Stimulated activated CD4-positive, alpha-beta T cell treated with anti-CD3 and anti-CD28 coated beads, Interleukin-1b, Interleukin-23, amount 100 ng/mL, for 48 hours (primary cell): ENCODE results near the gene NFATC4.
"Not testable (repeated sequence)": the region's sequence is repeated elsewhere in the genome, so short reads cannot be mapped to it uniquely, and the experiment has no call there.

ENCODE experiments used
- DNase-seq: peaks from one replicate; pipeline ENCODE4 v3.0.0-alpha.2; 2020

Gene NFATC4

DNA sequence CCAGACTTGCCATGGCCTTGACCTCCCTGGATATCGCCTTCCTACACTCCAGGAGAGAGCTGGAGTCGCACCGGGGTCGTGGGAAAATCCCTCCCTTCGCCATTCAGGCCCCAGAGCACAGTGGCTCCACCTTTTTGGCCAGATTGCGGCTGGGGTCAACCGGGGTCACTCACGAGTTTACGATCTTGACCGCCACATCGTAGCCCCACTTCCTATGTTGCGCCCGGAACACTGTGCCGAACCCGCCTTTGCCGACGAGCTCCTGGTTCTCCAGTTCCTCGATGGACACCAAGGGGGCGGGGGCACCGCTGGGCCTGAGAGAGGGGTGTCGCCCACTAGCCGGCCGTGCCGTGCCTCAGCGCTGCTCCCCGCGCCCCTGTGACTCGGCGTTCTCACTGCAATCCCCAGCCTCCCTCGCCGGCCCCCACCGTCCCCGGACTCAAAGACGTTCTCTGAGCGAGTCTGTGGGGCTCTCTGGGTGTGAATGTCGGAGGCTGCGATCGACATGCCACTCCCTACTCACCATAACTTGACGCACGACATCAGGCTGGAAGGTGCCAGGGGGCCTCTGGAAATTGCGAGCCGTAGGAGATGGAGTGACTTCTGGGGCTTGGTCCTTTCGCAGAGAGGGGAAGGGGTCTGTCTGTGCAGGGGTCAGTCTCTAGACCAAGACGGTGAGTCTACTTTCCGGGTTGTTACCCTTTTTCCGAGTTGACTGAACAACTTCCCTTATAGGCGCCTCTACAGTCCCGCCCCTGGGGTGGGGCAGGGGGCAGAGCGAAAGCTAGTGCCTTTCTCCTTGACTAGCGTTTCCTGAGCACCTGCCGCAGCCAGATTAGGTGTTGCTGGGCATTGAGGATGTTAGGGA, 28.5 kb upstream of the NFATC4 start, which contains the start of gene RIPK3:
RIPK3 (minus strand) TSS at position 708 of the 868 bp plus-strand sequence; CDS start at position 543, 165 bp downstream.
- peak; percentile 59 for DNase-seq

DNA sequence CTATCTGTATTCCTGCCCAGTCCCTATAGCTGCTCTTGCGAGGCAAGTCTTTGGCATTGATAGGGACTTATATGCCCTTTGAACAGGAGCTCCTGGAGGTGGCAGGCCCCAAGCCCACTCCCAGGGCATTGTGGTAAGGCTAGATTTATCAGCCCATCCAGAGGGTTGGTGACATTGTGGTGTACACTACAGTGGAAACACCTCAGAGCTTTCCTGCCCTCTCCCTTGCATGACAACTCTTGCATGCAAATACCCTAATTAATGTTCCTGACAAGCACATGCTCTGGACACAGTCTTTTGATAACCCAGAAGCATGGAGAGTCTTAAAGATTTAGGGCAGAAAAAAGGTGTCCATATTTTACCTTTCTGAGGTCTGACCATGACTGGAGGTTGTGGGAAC, 27.4 kb upstream of the NFATC4 start:
- DNase-seq: no peak

DNA sequence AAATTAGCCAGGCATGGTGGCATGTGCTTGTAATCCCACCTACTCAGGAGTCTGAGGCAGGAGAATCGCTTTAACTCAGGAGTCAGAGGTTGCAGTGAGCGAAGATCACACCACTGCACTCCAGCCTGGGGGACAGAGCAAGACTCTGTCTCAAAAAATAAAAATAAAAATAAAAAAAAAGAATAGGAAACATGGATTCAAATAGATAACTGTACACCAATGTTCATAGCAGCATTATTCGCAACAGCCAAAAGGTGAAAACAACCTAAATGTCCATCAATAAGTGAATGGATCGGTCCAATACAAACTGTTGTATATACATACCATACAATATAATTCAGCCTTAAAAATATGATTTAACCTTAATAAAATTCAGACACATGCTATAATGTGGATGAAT, 25.1 kb upstream of the NFATC4 start:
- no peak for DNase-seq

DNA sequence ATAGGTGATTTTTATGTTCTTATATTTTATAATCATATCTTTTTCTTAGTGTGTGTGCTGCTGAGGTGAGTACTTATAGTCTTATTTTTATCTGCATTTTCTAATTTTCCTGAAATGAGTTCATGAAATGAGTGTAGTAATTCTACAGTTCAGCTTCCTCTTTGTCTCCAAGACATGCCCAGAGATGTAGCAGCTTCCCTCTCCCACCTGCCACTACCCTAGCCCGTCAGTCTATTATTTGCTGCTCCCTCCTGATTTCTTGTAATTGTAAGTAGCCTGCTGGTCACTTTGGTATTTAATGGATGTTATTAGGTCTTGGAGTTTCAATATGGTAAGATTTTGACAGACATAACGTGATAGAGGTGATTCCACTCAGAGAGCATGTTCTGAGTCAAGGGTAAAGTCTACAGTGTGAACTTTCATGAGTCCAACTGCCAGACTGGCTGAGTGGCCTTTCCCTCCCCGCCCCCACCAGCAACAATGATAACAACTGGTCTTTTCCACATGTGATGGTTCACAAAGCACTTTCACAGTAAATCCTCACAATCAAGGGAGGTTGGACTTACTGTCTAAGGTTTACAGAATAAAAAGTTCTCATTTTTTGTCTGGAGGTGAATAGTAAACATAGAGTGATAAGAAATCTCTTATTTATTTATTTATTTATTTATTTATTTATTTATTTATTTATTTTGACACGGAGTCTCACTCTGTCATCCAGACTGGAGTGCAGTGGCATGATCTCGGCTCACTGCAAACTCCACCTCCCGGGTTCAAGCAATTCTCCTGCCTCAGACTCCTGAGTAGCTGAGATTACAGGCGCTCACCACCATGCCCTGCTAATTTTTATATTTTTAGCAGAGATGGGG, 24.0 kb upstream of the NFATC4 start:
- DNase-seq: no peak

DNA sequence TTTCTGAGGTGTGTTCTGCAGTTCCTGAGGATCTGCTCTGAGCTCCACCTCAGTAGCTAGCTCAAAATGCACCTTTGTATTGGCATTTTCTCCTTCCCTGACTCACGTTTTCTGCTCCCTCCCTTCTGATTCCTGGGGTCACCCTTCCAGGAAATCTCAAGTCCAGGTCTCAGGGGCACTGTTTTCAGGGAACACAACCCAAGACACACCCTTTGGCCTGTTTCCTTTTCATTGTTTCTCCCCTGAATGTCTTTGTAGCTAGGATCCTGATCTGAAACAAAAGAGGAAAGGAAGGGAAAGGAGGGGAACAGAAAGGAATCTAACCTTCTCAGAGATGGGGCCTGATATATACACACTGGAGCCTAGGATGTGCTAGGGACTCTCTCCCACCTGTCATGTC, 20.9 kb upstream of the NFATC4 start:
- no peak for DNase-seq

DNA sequence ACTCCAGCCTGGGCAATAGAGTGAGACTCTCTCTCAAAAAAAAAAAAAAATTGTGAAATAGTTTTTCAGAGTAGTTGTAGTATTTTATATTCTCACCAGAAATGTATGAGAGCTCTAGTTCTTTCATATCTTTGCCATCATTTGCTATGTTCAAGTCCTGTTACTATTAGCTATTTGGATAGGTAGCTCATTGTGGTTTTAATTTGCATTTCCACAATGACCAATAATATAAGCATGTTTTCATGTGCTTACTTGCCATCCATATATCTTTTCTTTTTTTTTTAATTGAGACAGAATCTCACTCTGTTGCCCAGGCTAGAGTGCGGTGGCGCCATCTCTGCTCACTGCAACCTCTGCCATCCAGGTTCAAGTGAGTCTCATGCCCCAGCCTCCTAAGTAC, 19.8 kb upstream of the NFATC4 start:
- no peak for DNase-seq

DNA sequence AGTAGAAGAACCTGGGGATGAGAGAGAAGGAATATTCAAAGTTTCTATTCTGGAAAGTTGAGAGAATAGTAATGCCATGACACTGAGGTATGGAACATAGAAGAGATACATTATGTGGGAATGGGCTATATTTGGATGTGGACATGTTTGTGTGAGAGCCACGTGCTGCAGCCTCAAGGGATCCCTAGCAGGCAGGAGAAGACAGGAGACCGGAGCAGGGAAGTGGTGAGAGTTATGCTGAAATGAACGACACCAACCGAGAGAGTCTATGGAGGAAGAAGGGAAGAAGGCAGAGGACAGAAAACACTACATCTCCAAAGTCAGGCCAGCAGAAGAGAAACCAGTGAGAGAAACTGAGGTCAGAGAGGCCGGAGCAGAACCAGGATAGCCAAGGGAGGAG, 18.2 kb upstream of the NFATC4 start:
- DNase-seq: no peak

DNA sequence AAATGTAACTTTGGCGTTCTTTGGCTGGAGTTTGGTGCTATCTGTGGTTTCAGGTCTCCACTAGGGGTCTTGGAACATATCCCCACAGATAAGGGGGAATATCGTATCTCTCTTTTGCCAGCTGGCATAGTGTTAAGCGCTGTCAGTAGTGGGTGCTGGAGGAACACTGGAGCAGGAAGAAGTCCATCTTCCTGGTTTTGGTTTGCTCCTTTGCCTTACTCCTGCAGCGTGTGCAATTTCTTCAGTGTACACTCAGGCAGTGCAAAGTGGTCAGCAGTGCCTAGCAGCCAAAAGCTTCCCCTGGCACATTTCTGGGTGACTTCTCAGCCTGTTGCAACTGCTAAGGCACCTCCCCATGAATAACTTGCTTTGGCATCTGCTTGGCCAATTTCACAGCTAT, 16.5 kb upstream of the NFATC4 start:
- DNase-seq: no peak

DNA sequence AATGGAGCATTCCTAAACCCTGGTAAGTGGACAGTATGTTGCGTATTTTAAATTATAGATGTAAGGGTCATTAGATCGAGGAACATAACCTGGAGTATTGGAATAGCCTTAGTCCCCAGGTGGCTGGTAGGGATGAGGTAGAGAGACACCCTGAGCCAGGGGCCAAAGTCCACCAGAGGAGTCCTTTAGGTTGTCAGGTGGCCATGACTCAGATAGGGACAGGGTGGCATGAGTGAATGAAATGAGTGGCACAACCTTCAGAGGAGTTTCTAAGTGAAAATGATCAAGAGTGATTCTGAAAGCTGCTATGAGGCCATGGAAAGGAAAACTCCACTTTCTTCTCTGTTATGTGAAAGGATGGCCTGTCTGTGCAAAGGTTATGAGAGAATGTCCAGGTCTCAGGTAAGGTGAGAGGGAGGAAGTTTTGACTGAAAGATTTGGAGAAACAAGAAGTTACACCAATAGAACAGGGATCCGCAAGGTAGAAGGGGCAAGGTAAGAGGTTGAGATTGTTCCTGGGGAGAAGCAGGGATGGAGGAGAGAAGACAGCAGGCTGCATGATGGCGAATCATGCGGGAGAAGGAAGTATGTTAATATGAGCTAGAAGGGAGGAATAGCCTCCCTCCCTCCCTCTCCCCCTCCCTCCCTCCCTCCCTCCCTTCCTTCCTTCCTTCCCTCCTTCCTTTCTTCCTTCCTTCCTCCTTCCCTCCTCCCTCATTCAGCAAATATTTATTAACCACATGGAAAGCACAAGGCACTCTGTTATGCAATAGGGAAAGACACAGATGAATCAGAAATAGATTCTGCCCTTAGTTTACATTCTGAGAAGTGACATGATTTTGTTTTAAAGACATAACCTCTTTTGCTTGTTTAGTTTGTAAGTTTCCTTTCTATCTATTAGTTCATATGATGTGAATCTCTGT, 14.2 kb upstream of the NFATC4 start:
- DNase-seq: no peak

DNA sequence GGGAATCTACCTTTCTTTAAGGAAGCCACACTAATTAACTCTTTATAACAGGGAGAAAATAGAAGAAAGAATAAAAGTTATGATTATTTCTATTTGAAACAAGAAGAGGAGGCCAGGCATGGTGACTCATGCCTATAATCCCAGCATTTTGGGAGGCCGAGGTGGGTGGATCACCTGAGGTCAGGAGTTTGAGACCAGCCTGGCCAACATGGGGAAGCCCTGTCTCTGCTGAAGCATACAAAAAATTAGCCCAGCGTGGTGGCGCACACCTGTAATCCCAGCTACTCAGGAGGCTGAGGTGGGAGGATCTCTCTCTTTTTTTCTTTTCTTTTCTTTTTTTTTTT, 13.5 kb upstream of the NFATC4 start:
- not testable (repeated sequence) for DNase-seq

DNA sequence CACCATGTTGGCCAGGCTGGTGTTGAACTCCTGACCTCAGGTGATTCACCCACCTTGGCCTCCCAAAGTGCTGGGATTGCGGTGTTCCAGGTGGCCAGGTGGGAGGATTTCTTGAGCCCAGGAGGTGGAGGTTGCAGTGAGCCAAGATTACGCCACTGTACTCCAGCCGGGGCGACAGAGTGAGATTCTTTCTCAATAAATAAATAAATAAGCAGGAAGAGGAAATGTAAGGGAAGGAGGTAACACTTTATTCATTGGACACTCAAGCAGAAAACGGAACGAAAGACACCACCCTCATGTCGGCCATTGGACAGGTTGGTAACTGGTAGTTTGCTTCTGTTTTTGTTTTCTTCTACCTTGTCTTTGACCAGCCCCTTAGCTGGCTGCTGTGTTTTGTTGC, 13.0 kb upstream of the NFATC4 start:
- no peak for DNase-seq

DNA sequence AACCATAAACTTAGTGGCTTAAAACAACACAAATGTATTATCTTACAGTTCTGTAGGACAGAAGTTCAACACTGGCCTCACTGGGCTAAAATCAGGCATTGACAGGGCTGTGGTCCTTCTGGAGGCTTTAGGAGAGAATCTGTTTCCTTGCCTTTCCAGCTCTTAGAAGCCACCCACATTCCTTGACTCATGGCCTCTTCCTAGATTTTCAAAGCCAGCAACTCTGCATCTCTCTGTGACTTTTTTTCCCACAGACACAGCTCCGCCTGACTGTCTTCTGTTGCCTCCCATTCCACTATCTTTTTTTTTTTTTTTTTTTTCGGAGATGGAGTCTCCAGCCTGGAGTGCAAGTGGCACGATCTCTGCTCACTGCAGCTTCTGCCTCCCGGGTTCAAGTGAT, 11.8 kb upstream of the NFATC4 start:
- no peak for DNase-seq

DNA sequence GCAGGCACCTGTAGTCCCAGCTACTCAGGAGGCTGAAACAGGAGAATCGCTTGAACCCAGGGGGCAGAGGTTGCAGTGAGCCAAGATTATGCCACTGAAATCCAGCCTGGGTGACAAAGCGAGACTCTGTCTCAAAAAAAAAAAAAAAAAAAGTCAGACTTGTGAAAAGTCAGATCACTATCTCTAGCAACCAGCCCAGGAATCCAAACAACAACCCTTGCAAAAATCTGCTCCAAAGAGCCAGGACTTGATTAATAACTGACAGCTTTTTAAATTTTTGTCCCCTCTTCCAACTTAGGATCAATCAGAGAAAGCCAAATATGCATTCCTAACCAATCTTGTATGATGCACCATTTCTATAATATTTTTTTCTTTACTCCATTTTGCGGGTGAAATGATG, 7.7 kb upstream of the NFATC4 start:
- no peak for DNase-seq

DNA sequence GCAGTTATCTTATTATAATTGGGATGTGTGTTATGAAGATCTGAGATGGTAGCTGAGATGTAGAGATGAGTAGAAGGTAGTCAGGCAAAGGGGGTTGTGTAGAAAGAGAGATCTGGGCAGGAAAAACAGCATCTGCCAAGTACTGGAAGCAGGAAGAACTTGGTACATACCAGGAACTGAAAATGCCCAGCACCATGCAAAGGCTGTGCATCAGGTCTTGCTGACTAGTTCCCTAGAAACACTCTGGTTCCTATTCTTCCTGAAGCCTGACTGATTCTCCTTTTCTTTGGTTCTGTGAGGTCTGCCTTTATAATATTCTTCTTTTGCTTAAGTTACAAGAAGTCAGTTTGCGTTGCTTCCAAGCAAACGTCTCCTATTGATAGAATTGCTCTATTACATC, 6.7 kb upstream of the NFATC4 start:
- DNase-seq: no peak

DNA sequence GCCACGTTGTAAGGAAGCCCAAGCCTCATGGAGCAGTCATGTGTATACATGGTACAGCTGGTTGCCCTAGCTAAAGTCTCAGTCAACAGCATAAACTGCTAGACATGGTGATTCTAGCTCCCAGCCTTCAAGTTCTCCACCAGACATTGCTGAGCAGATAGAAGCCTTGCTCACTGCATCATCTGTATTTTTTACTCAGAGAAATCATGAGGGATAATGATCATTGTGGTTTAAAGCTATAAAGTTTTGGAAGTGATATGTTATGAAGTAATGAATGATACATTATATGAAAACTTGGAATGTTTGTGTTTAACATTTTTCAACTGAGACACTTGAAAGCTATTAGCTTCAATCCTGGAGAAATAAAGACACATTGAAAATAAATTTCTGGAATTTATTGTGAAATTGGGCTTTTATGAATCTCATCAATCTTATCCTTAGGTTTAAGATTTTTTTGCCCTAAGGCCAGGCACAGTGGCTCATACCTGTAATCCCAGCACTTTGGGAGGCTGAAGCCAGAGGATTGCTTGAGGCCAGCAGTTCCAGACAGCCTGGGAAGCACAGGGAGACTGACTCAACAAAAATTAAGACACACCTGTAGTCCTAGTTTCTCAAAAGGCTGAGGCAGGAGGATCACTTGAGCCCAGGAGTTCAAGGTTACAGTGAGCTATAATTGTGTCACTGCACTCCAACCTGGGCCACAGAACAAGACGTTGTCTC, 5.6 kb upstream of the NFATC4 start:
- no peak for DNase-seq

DNA sequence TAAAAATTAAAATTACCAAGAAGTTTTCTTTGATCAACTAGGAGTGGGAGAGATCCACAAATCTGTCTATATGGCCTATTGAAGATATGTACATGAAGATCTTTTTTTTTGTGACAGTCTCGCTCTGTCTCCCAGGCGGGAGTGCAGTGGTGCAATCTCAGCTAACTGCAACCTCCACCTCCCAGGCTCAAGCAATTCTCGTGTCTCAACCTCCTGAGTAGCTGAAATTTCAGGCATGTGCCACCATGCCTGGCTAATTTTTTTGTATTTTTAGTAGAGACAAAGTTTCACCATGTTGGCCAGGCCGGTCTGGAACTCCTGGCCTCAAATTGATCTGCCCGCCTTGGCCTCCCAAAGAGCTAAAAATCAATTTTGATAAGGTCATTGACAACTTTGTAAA, 4.6 kb upstream of the NFATC4 start:
- DNase-seq: no peak

DNA sequence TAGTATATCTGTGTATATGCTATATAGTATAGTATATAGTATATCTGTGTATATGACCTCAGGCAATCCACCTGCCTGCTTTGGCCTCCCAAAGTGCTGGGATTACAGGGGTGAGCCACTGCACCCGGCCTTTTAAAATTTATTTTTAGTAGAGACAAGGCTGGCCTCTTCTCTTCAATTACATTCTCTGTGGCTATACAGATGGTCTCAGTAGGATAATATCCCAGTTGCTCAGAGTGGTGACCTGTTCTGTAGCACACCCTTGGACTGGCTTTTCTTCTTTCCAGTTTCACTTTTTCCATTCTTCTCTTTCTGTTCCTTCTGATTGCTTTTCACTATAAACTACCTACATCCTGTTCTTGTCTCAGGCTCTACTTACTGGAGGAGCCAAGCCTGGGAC, 3.1 kb upstream of the NFATC4 start:
- no peak for DNase-seq

DNA sequence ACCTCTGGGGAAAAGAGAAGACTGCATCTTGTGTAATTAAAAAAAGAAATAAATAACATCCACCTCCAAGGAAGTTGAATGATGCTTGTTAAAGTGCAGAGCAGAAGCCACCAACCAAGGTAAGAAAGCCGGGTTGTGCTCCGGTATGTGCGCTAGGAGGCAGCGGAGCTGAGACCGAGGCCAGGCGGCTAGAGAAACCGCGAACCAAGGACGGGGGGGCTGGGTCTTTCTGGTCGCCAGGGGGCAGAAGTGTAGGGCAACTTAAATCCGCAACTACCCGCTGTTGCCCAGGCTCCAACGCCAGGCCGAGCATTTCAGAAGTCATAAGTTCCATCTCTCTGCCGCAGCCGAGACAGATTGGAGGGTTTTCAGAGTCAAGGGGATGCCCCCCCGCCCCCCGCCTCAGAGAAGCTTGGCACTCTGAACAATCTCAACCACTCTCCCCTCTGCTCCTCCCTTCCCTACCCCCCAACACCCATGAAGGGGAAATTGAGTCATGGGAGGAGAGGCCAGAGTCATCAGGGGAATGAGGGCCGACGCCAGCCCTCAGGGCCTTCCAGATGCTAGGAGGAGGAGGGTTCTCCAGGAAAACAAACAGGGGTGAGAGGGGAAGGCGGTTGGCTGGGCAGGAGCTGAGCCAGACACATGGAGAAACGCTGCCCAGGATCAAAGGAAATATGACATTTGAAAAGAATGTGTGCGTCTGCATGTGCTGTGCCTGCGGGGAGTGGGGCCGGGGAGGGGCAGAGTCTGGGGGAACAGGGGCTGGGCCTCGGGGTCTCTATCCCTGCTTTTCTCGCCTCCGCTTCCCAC, 2.2 kb upstream of the NFATC4 start:
- DNase-seq: peak; percentile 80

DNA sequence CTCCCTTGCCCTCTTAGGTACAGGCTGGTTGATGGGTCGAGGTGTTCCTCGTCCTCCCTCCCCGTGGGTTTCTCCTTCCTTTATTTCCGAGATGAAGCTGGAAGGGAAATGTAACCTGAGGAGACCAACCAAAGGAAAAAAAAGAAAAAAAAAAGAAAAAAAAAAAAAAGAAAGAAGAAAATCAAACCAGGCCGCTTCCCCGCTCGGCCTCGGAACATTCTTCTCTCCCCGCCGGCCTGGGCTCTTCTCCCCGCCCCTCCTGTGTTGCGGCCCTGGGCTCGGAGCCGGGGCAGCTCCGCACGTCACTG, 1.6 kb upstream of the NFATC4 start:
- DNase-seq: no peak

DNA sequence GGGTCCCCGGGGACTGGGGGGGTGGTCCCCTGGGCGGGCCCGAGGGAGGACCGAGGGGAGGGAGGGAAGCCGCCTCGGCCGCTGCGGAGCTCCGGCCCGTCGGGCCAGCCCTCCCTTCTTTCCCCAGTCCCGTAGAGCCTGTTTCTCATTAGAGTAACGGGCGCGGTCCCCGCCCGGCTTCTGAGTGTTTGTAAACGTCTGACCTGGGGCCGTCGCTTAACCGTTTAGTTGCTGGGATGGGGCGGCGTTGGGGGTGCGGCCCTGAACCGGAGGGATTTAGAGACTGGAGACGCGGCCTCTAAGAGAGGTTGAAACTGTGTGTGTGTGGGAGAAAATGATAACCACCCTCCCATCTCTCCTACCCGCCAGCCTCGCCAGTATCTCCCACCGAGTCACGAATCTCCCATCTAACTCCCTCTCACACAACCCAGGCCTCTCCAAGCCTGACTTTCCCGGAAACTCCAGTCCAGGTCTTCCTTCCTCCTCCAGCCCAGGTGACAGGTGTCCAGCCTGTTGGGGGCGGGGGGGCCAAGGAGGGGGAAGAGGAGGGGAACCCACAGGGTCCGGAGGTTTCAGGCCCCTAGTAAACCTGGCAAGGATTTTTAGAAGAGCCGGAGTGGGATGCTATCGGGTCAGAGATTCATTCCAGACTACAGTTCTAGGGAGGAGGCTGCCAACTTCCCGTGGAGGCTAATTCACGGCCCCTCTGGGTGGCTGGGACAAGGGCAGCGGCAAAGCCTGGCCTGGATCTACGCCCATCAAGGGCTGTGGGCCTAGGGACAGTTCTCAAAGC, 1.1 kb upstream of the NFATC4 start:
- DNase-seq: peak; percentile 23

DNA sequence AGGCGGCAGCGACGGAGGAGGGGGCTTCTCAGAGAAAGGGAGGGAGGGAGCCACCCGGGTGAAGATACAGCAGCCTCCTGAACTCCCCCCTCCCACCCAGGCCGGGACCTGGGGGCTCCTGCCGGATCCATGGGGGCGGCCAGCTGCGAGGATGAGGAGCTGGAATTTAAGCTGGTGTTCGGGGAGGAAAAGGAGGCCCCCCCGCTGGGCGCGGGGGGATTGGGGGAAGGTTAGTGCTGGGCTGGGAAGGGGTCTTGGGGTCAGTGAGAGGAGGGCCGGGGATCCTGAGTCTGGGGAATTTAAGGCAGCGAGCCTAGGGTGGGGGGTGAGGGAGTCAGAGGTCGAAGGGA, 203 bp downstream of the NFATC4 start:
- no peak for DNase-seq
